ENCODE results near the gene INF2.

INF2 gene

GRCh38 chr14:104694991-104695659, 5.7 kb downstream of the INF2 start:
- TF ChIP-seq CTCF (IDR thresholded peaks at IDR 0.05), result no peak
- Mint-ChIP-seq H3K4me3 (no peak overlapping the region), H3K27ac (no peak overlapping the region), H3K27me3 (ENCODE audit: low read depth, poor library complexity) (peaks cover under 1% of the 10 kb centered on the region), H3K4me1 (peaks cover 32% of the 10 kb centered on the region), H3K9me3 (no peaks in the 10 kb centered on the region), H3K36me3 (ENCODE audit: low read depth) (no peaks in the 10 kb centered on the region)
- DNase-seq, result no peak

- H3K36me3 Mint-ChIP-seq (ENCODE audit: low read depth), result no peaks in the 10 kb centered on the region
- TF ChIP-seq CTCF (IDR thresholded peaks at IDR 0.05), result no peak
- H3K27me3 Mint-ChIP-seq (ENCODE audit: low read depth, poor library complexity), result peaks cover 5% of the 10 kb centered on the region
- no peak for DNase-seq
- H3K27ac Mint-ChIP-seq, result peak overlapping the region; percentile 80
- no peaks in the 10 kb centered on the region for H3K9me3 Mint-ChIP-seq
- peaks cover 36% of the 10 kb centered on the region for H3K4me1 Mint-ChIP-seq
- peak overlapping the region; percentile 12 for H3K4me3 Mint-ChIP-seq
These were observed 6.2 kb downstream of the INF2 start for GRCh38 chr14:104695660-104696000.

GRCh38 chr14:104696671-104697316, 7.4 kb downstream of the INF2 start:
- no peak overlapping the region for H3K4me3 Mint-ChIP-seq
- peaks cover 9% of the 10 kb centered on the region for H3K27me3 Mint-ChIP-seq (ENCODE audit: low read depth, poor library complexity)
- H3K4me1 Mint-ChIP-seq, result peaks cover 32% of the 10 kb centered on the region
- H3K36me3 Mint-ChIP-seq (ENCODE audit: low read depth), result no peaks in the 10 kb centered on the region
- no peak for DNase-seq
- TF ChIP-seq CTCF (IDR thresholded peaks at IDR 0.05), result no peak
- no peak overlapping the region for H3K27ac Mint-ChIP-seq
- no peaks in the 10 kb centered on the region for H3K9me3 Mint-ChIP-seq

- Mint-ChIP-seq H3K27ac (no peak overlapping the region), H3K4me3 (no peak overlapping the region), H3K9me3 (no peaks in the 10 kb centered on the region), H3K27me3 (ENCODE audit: low read depth, poor library complexity) (peaks cover 12% of the 10 kb centered on the region), H3K4me1 (peaks cover 32% of the 10 kb centered on the region), H3K36me3 (ENCODE audit: low read depth) (no peaks in the 10 kb centered on the region)
- no peak for TF ChIP-seq CTCF (IDR thresholded peaks at IDR 0.05)
- no peak for DNase-seq
These were observed 7.9 kb downstream of the INF2 start for GRCh38 chr14:104697317-104697703.

GRCh38 chr14:104697892-104698583, 8.6 kb downstream of the INF2 start:
- peaks cover 32% of the 10 kb centered on the region for H3K4me1 Mint-ChIP-seq
- no peak overlapping the region for H3K27ac Mint-ChIP-seq
- H3K4me3 Mint-ChIP-seq, result no peak overlapping the region
- H3K27me3 Mint-ChIP-seq (ENCODE audit: low read depth, poor library complexity), result peaks cover 12% of the 10 kb centered on the region
- no peak for TF ChIP-seq CTCF (IDR thresholded peaks at IDR 0.05)
- DNase-seq, result no peak
- no peaks in the 10 kb centered on the region for H3K9me3 Mint-ChIP-seq
- H3K36me3 Mint-ChIP-seq (ENCODE audit: low read depth), result no peaks in the 10 kb centered on the region

Measured in nephron progenitor cell (in vitro differentiated cells).